Measurements from ENCODE around the gene XYLT1.

XYLT1 gene

GRCh38 chr16:17304106-17304490 lies 166.7 kb downstream of the XYLT1 start:
- DNase-seq, result no peak

- DNase-seq, result no peak
Observed at GRCh38 chr16:17303101-17303500, 167.7 kb downstream of the XYLT1 start.

GRCh38 chr16:17302620-17303019 lies 168.1 kb downstream of the XYLT1 start:
- DNase-seq, result no peak

- peak; percentile 50 for DNase-seq
Observed at GRCh38 chr16:17302214-17302613, 168.5 kb downstream of the XYLT1 start.

- no peak for DNase-seq
Observed at GRCh38 chr16:17301593-17302135, 169.1 kb downstream of the XYLT1 start.

GRCh38 chr16:17301184-17301583 lies 169.6 kb downstream of the XYLT1 start:
- no peak for DNase-seq

GRCh38 chr16:17299790-17300189 lies 171.0 kb downstream of the XYLT1 start:
- DNase-seq, result no peak

GRCh38 chr16:17298238-17298637 lies 172.5 kb downstream of the XYLT1 start:
- DNase-seq, result no peak

GRCh38 chr16:17296431-17296830 lies 174.3 kb downstream of the XYLT1 start:
- DNase-seq, result no peak

GRCh38 chr16:17295948-17296347 lies 174.8 kb downstream of the XYLT1 start:
- DNase-seq, result no peak

- DNase-seq, result no peak
Observed at GRCh38 chr16:17294856-17295255, 175.9 kb downstream of the XYLT1 start.

- DNase-seq, result no peak
Observed at GRCh38 chr16:17293813-17294558, 176.8 kb downstream of the XYLT1 start.

- DNase-seq, result no peak
Observed at GRCh38 chr16:17291289-17291688, 179.5 kb downstream of the XYLT1 start.

- no peak for DNase-seq
Observed at GRCh38 chr16:17289674-17290635, 180.8 kb downstream of the XYLT1 start.

GRCh38 chr16:17289050-17289449 lies 181.7 kb downstream of the XYLT1 start:
- DNase-seq, result no peak

- DNase-seq, result no peak
Observed at GRCh38 chr16:17287166-17287800, 183.5 kb downstream of the XYLT1 start.

- DNase-seq, result no peak
Observed at GRCh38 chr16:17286443-17286842, 184.3 kb downstream of the XYLT1 start.

GRCh38 chr16:17283016-17283415 lies 187.7 kb downstream of the XYLT1 start:
- DNase-seq, result no peak

- no peak for DNase-seq
Observed at GRCh38 chr16:17282247-17282646, 188.5 kb downstream of the XYLT1 start.

GRCh38 chr16:17281052-17281451 lies 189.7 kb downstream of the XYLT1 start:
- no peak for DNase-seq

- DNase-seq, result no peak
Observed at GRCh38 chr16:17278988-17279387, 191.8 kb downstream of the XYLT1 start.

GRCh38 chr16:17277981-17278381 lies 192.8 kb downstream of the XYLT1 start:
- peak; percentile 44 for DNase-seq

GRCh38 chr16:17276610-17277009 lies 194.2 kb downstream of the XYLT1 start:
- no peak for DNase-seq
